MCF 10A (cell line): ENCODE data around the gene TMC8. TPM values are rescaled to one million over a fixed set of nuclear protein-coding genes. Genes with fewer than 3 reads are reported as not detected.
"Not testable (repeated sequence)": the region's sequence is repeated elsewhere in the genome, so short reads cannot be mapped to it uniquely, and the experiment has no call there.

ENCODE experiments used
- Bru-seq: library from RNA; stranded (reverse); fragments of 400-500 nt; gene quantifications from one replicate; lab custom pipeline; 2021; lab: Mats Ljungman, UMichigan
- BruChase-seq, 2 experiments: library from RNA; stranded (reverse); fragments of 400-500 nt; gene quantifications; one replicate each; lab custom pipeline; 2021; lab: Mats Ljungman, UMichigan
- BruUV-seq: library from RNA; stranded (reverse); fragments of 400-500 nt; replicated peaks from 2 replicates; lab custom pipeline; 2021; lab: Mats Ljungman, UMichigan
- CTCF ChIA-PET: fragments of 300-600 bp; sonication (Branson Sonifier 250); formaldehyde crosslinking; extraction: SDS; loops from one replicate; lab custom pipeline; 2021; ENCODE audit warnings: antibody characterized with exemption, inconsistent platforms; lab: Yijun Ruan, JAX
- POLR2A ChIA-PET: fragments of 300-600, 350-650 bp; sonication (Branson Sonifier 250); formaldehyde crosslinking; extraction: SDS; loops from one replicate; lab custom pipeline; 2020; ENCODE audit warnings: antibody characterized with exemption, inconsistent platforms; lab: Yijun Ruan, JAX
- DNase-seq: peaks from one replicate; pipeline ENCODE4 v3.0.0-alpha.2; 2018; ENCODE audit not compliant: unreplicated experiment
- H3K27ac Mint-ChIP-seq: one replicate; pipeline ENCODE4 v1.8.0; 2022; ENCODE audit warnings: mild to moderate bottlenecking, low read depth, mixed read lengths; ENCODE audit not compliant: unreplicated experiment
- H3K27me3 Mint-ChIP-seq: one replicate; pipeline ENCODE4 v1.8.0; 2022; ENCODE audit warnings: mixed read lengths; ENCODE audit not compliant: insufficient read depth, unreplicated experiment
- H3K36me3 Mint-ChIP-seq: one replicate; pipeline ENCODE4 v1.8.0; 2022; ENCODE audit warnings: mild to moderate bottlenecking, moderate library complexity, mixed read lengths; ENCODE audit not compliant: insufficient read depth, unreplicated experiment
- H3K4me1 Mint-ChIP-seq: one replicate; pipeline ENCODE4 v1.8.0; 2022; ENCODE audit warnings: mixed read lengths; ENCODE audit not compliant: insufficient read depth, unreplicated experiment
- H3K4me3 Mint-ChIP-seq: one replicate; pipeline ENCODE4 v1.8.0; 2022; ENCODE audit warnings: mild to moderate bottlenecking, moderate library complexity, mixed read lengths; ENCODE audit not compliant: unreplicated experiment
- H3K9me3 Mint-ChIP-seq: one replicate; pipeline ENCODE4 v1.8.0; 2022; ENCODE audit warnings: mixed read lengths; ENCODE audit not compliant: unreplicated experiment
- CTCF ChIP-seq: fragments of 200-600 bp; IDR thresholded peaks from one replicate; pipeline ENCODE4 v1.8.0; 2022; ENCODE audit warnings: antibody characterized with exemption, mild to moderate bottlenecking; ENCODE audit not compliant: unreplicated experiment
- intact Hi-C: fragments of 100-400 bp; cut with micrococcal nuclease; formaldehyde crosslinking; loops from 2 replicates; pipeline ENCODE4 v1.14.1; 2022
- long read RNA-seq: library from polyadenylated mRNA; stranded (forward); transcript quantifications from one replicate; pipeline ENCODE4 v2.0.0, GENCODE V29; 2022
- total RNA-seq: library from RNA; stranded (reverse); gene quantifications from 2 replicates; pipeline ENCODE4 v1.2.3, GENCODE V29; 2022

The TMC8 gene
- total RNA-seq, result not detected in 2 replicates
- not detected for Bru-seq, nascent RNA
- BruChase-seq, experiment 1, labeled RNA remaining after a 6-hour chase, result percentile 24 among the genes with signal in this experiment
- BruChase-seq, experiment 2, labeled RNA remaining after a 2-hour chase, result not detected
- long read RNA-seq, result 0 reads

GRCh38 chr17:78130437-78131101 lies at the start of gene TMC8:
TSS of gene TMC8 (plus strand) at chr17:78130771. CDS start at chr17:78131589, 818 bp downstream.
- peaks cover 4% of the 10 kb centered on the region for H3K36me3 Mint-ChIP-seq
- CTCF ChIA-PET, result interaction anchor here (1.0 kb wide), 1 partner anchor 121 kb away, joined by 4 read pairs; no protein-coding TSS in a partner anchor

GRCh38 chr17:78081551-78081950 lies 49.0 kb upstream of the TMC8 start:
- Mint-ChIP-seq H3K36me3 (peaks cover 34% of the 10 kb centered on the region), H3K4me1 (no peaks in the 10 kb centered on the region), H3K27ac (no peak overlapping the region), H3K27me3 (no peaks in the 10 kb centered on the region), H3K9me3 (no peaks in the 10 kb centered on the region), H3K4me3 (no peak overlapping the region)
- intact Hi-C loops, result no loop called here
- DNase-seq, result no peak
- no peak for TF ChIP-seq CTCF
- no TSS peak for BruUV-seq
- POLR2A ChIA-PET, result interaction anchor here (0.6 to 1.0 kb wide), 2 partner anchors 13 to 38 kb away, joined by 3 to 6 read pairs; no protein-coding TSS in a partner anchor
- CTCF ChIA-PET, result no interaction called here

More at GRCh38 chr17:78130437-78131101, at the start of gene TMC8:
- Mint-ChIP-seq H3K4me1 (no peaks in the 10 kb centered on the region), H3K27me3 (peaks cover 13% of the 10 kb centered on the region), H3K4me3 (peak within 1 kb of the TSS; percentile 77), H3K27ac (no peak within 1 kb of the TSS), H3K9me3 (no peaks in the 10 kb centered on the region)
- intact Hi-C loops, result no loop called here
- no peak for TF ChIP-seq CTCF
- no peak for DNase-seq
- no TSS peak for BruUV-seq
- POLR2A ChIA-PET, result no interaction called here

- POLR2A ChIA-PET, result interaction anchor here (0.6 kb wide), 1 partner anchor 249 kb away, joined by 4 read pairs; no protein-coding TSS in a partner anchor
- BruUV-seq, H3K27ac Mint-ChIP-seq, H3K9me3 Mint-ChIP-seq, H3K4me3 Mint-ChIP-seq, intact Hi-C loops, H3K4me1 Mint-ChIP-seq, H3K27me3 Mint-ChIP-seq, CTCF ChIA-PET, DNase-seq: not testable (repeated sequence)
- peaks cover 38% of the 10 kb centered on the region for H3K36me3 Mint-ChIP-seq
Observed at GRCh38 chr17:78082355-78082872, 48.2 kb upstream of the TMC8 start.

- ChIA-PET CTCF (interaction anchor here (0.7 to 1.1 kb wide), 2 partner anchors 42 to 60 kb away, joined by 3 read pairs; no protein-coding TSS in a partner anchor), POLR2A (no interaction called here)
- H3K4me1 Mint-ChIP-seq, result no peaks in the 10 kb centered on the region
- no peak for TF ChIP-seq CTCF
- H3K9me3 Mint-ChIP-seq, result no peaks in the 10 kb centered on the region
- H3K4me3 Mint-ChIP-seq, result no peak overlapping the region
- BruUV-seq, result no TSS peak
- no peak overlapping the region for H3K27ac Mint-ChIP-seq
- intact Hi-C loops, result no loop called here
- H3K27me3 Mint-ChIP-seq, result no peaks in the 10 kb centered on the region
- H3K36me3 Mint-ChIP-seq, result peaks cover 37% of the 10 kb centered on the region
- DNase-seq, result no peak
Observed at GRCh38 chr17:78082988-78083387, 47.6 kb upstream of the TMC8 start.
